Osteoblast (primary cell): ENCODE data around the gene ZFYVE19. TPM values are rescaled to one million over a fixed set of nuclear protein-coding genes. Genes with fewer than 3 reads are reported as not detected.

Experiments
- DNase-seq: peaks from one replicate; pipeline ENCODE4 v3.0.0; 2011; ENCODE audit warnings: low spot score, mixed read lengths; ENCODE audit not compliant: insufficient read length; ENCODE audit errors: missing footprints
- H2AFZ ChIP-seq: 2 replicates; pipeline ENCODE4 v1.6.0; 2011; ENCODE audit warnings: mild to moderate bottlenecking, low read length
- H3K27ac ChIP-seq: 2 replicates; pipeline ENCODE4 v1.5.1; 2011; ENCODE audit warnings: mild to moderate bottlenecking, low read depth, low read length, moderate library complexity
- H3K27me3 ChIP-seq: 2 replicates; pipeline ENCODE4 v1.6.0; 2012; ENCODE audit warnings: mild to moderate bottlenecking, control low read depth, inconsistent platforms, low read length, moderate library complexity; ENCODE audit not compliant: insufficient read depth
- H3K36me3 ChIP-seq: 2 replicates; pipeline ENCODE4 v1.5.1; 2011; ENCODE audit warnings: mild to moderate bottlenecking, low read length, control low read depth, moderate library complexity; ENCODE audit not compliant: insufficient read depth
- H3K4me1 ChIP-seq: 2 replicates; pipeline ENCODE4 v1.5.1; 2011; ENCODE audit warnings: mild to moderate bottlenecking, low read length, control low read depth, moderate library complexity; ENCODE audit not compliant: insufficient read depth
- H3K4me2 ChIP-seq: 2 replicates; pipeline ENCODE4 v1.6.0; 2011; ENCODE audit warnings: mild to moderate bottlenecking, low read length; ENCODE audit not compliant: insufficient read depth
- H3K4me3 ChIP-seq: fragments of 200-600 bp; sonication (generic); 3 replicates; pipeline ENCODE4 v1.5.1; 2012; ENCODE audit warnings: mild to moderate bottlenecking, low read length, inconsistent platforms; ENCODE audit not compliant: insufficient read depth
- H3K79me2 ChIP-seq: 2 replicates; pipeline ENCODE4 v1.6.0; 2012; ENCODE audit warnings: mild to moderate bottlenecking, low read length, control low read depth, inconsistent platforms; ENCODE audit not compliant: insufficient read depth
- H3K9me3 ChIP-seq: 2 replicates; pipeline ENCODE4 v1.5.1; 2011; ENCODE audit warnings: low read depth, low read length, control low read depth
- H4K20me1 ChIP-seq: 2 replicates; pipeline ENCODE4 v1.6.0; 2012; ENCODE audit warnings: mild to moderate bottlenecking, low read length, control low read depth; ENCODE audit not compliant: insufficient read depth
- total RNA-seq: library from RNA; depleted of rRNA; stranded (reverse); fragments of >200 nt; gene quantifications from 2 replicates; pipeline ENCODE4 v1.2.3, GENCODE V29; 2012
- TF ChIP-seq, protein P1 (sequence below): IDR thresholded peaks from 2 replicates; pipeline ENCODE4 v1.5.1; 2011; ENCODE audit warnings: mild to moderate bottlenecking, low read depth, low read length, moderate library complexity; ENCODE audit errors: extremely low read depth

The ZFYVE19 gene
- total RNA-seq, 1 donor, result 17.4 TPM

- Histone ChIP-seq H2AFZ (peak overlapping the region; percentile 81), H3K79me2 (no peaks in the 10 kb centered on the region), H3K4me3 (no peak overlapping the region), H3K27ac (no peak overlapping the region), H3K4me1 (no peaks in the 10 kb centered on the region), H3K4me2 (no peak overlapping the region), H3K9me3 (no peaks in the 10 kb centered on the region), H4K20me1 (no peaks in the 10 kb centered on the region), H3K27me3 (peaks cover 21% of the 10 kb centered on the region), H3K36me3 (no peaks in the 10 kb centered on the region)
- DNase-seq, result peak; percentile 56
- TF ChIP-seq, protein P1, sequence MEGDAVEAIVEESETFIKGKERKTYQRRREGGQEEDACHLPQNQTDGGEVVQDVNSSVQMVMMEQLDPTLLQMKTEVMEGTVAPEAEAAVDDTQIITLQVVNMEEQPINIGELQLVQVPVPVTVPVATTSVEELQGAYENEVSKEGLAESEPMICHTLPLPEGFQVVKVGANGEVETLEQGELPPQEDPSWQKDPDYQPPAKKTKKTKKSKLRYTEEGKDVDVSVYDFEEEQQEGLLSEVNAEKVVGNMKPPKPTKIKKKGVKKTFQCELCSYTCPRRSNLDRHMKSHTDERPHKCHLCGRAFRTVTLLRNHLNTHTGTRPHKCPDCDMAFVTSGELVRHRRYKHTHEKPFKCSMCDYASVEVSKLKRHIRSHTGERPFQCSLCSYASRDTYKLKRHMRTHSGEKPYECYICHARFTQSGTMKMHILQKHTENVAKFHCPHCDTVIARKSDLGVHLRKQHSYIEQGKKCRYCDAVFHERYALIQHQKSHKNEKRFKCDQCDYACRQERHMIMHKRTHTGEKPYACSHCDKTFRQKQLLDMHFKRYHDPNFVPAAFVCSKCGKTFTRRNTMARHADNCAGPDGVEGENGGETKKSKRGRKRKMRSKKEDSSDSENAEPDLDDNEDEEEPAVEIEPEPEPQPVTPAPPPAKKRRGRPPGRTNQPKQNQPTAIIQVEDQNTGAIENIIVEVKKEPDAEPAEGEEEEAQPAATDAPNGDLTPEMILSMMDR, result no peak
These were observed 31.9 kb downstream of the ZFYVE19 start for GRCh38 chr15:40838756-40839155.

DNA sequence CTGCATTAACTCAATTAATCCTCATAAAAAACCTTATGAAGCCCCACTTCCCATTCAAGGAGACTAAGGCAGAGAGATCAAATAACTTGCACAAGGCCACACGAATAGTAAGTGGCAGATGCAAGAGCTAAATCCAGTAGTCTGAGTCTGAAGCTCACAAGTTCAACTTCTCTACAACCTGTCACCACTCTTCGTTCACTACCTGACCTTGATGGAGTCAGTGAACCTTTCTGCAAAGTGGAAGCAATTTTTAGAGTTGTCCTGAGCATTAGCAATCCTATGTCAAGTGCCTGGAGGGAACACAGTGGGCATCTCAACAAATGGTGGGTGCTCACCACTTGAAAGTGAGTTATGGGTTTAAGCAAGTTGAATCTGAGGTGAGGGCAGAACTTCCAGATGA lies 34.9 kb downstream of the ZFYVE19 start:
- TF ChIP-seq, protein P1, result no peak
- no peaks in the 10 kb centered on the region for H3K36me3 ChIP-seq
- no peak overlapping the region for H2AFZ ChIP-seq
- H3K9me3 ChIP-seq, result no peaks in the 10 kb centered on the region
- H3K27ac ChIP-seq, result no peak overlapping the region
- H3K4me3 ChIP-seq, result no peak overlapping the region
- no peaks in the 10 kb centered on the region for H3K79me2 ChIP-seq
- peaks cover 33% of the 10 kb centered on the region for H3K27me3 ChIP-seq
- peaks cover 13% of the 10 kb centered on the region for H3K4me1 ChIP-seq
- DNase-seq, result peak; percentile 56
- H4K20me1 ChIP-seq, result no peaks in the 10 kb centered on the region
- no peak overlapping the region for H3K4me2 ChIP-seq

GRCh38 chr15:40843261-40843884 lies 36.5 kb downstream of the ZFYVE19 start:
- H3K4me3 ChIP-seq, result peak overlapping the region; percentile 59

DNA sequence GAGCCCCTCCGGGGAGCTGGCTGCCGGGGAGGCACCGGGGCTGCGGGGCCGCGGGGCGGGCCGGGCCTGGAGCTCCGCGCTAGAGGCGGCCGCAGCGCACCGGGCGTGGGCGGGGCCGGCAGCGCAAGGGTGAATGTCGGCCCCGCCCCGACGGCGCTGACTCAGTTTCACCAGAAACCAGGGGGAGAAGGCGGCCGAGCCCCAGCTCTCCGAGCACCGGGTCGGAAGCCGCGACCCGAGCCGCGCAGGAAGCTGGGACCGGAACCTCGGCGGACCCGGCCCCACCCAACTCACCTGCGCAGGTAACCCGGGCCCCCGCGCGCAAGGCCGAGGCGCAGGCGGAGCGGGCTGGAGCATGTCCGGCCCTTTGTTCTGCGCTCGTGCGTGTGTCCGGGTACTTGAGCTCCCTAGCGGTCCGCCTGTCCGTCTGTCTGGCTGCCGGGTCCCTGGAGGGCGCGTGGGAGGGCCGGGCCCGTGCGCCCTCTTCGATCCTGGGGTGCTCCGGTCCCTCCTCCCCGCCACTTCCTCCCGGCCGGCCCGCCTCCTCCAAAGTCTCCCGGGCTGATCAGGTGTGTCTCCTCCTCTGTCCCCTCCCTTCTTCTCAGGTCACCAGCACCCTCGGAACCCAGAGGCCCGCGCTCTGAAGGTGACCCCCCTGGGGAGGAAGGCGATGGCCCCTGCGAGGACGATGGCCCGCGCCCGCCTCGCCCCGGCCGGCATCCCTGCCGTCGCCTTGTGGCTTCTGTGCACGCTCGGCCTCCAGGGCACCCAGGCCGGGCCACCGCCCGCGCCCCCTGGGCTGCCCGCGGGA lies 37.2 kb downstream of the ZFYVE19 start, which contains the start of gene SPINT1:
TSS of gene SPINT1 (plus strand) at position 164 of the 811 bp plus-strand sequence. CDS start at position 671, 507 bp downstream.
- peaks cover 16% of the 10 kb centered on the region for H3K4me1 ChIP-seq
- H2AFZ ChIP-seq, result peak within 1 kb of the TSS; percentile 76
- H3K4me2 ChIP-seq, result peak within 1 kb of the TSS; percentile 77
- no peaks in the 10 kb centered on the region for H4K20me1 ChIP-seq
- TF ChIP-seq, protein P1, result no peak
- H3K36me3 ChIP-seq, result no peaks in the 10 kb centered on the region
- H3K27ac ChIP-seq, result no peak within 1 kb of the TSS
- no peaks in the 10 kb centered on the region for H3K79me2 ChIP-seq
- DNase-seq, result peak; percentile 90
- peaks cover 37% of the 10 kb centered on the region for H3K27me3 ChIP-seq
- peak within 1 kb of the TSS; percentile 59 for H3K4me3 ChIP-seq
- H3K9me3 ChIP-seq, result no peaks in the 10 kb centered on the region

More at GRCh38 chr15:40843261-40843884, 36.5 kb downstream of the ZFYVE19 start:
- H4K20me1 ChIP-seq, result no peaks in the 10 kb centered on the region
- TF ChIP-seq, protein P1, result no peak
- no peaks in the 10 kb centered on the region for H3K9me3 ChIP-seq
- H3K4me1 ChIP-seq, result peaks cover 16% of the 10 kb centered on the region
- H3K27ac ChIP-seq, result no peak overlapping the region
- H3K36me3 ChIP-seq, result no peaks in the 10 kb centered on the region
- H3K27me3 ChIP-seq, result peaks cover 37% of the 10 kb centered on the region
- no peaks in the 10 kb centered on the region for H3K79me2 ChIP-seq
- peak; percentile 77 for DNase-seq
- no peak overlapping the region for H2AFZ ChIP-seq
- peak overlapping the region; percentile 77 for H3K4me2 ChIP-seq
